GM15510 (cell line): ENCODE results near the gene DAB1.

ENCODE experiments used
- POLR2A ChIP-seq: IDR thresholded peaks from 3 replicates; pipeline ENCODE4 v1.6.1; 2011; ENCODE audit warnings: borderline replicate concordance; ENCODE audit not compliant: insufficient read length; ENCODE audit errors: extremely low read depth

The DAB1 gene

GRCh38 chr1:57424231-57425027, 569 bp upstream of the DAB1 start:
- TF ChIP-seq POLR2A, result no peak

GRCh38 chr1:57423135-57423655, 665 bp downstream of the DAB1 start:
- no peak for TF ChIP-seq POLR2A

GRCh38 chr1:57422271-57423134, 1.4 kb downstream of the DAB1 start:
- TF ChIP-seq POLR2A, result no peak

GRCh38 chr1:57421806-57422205, 2.1 kb downstream of the DAB1 start:
- no peak for TF ChIP-seq POLR2A

GRCh38 chr1:57420981-57421785, 2.7 kb downstream of the DAB1 start:
- TF ChIP-seq POLR2A, result no peak

GRCh38 chr1:57418971-57419370, 4.9 kb downstream of the DAB1 start:
- no peak for TF ChIP-seq POLR2A

GRCh38 chr1:57411262-57411661, 12.6 kb downstream of the DAB1 start:
- TF ChIP-seq POLR2A, result no peak

GRCh38 chr1:57410508-57410907, 13.4 kb downstream of the DAB1 start:
- no peak for TF ChIP-seq POLR2A

GRCh38 chr1:57407928-57408327, 15.9 kb downstream of the DAB1 start:
- TF ChIP-seq POLR2A, result no peak

- no peak for TF ChIP-seq POLR2A
Measured at GRCh38 chr1:57406428-57406970, 17.4 kb downstream of the DAB1 start.

GRCh38 chr1:57404884-57405283, 19.0 kb downstream of the DAB1 start:
- no peak for TF ChIP-seq POLR2A

- no peak for TF ChIP-seq POLR2A
Measured at GRCh38 chr1:57403201-57403600, 20.7 kb downstream of the DAB1 start.

GRCh38 chr1:57401671-57402070, 22.2 kb downstream of the DAB1 start:
- no peak for TF ChIP-seq POLR2A

- TF ChIP-seq POLR2A, result no peak
Measured at GRCh38 chr1:57400048-57400447, 23.8 kb downstream of the DAB1 start.
